DND-41 (cell line): ENCODE results near the gene FAM3B.

Source experiments
- ATAC-seq: fragments of 200-7000 bp; cut with Tn5 transposase; 3 replicates; pipeline ENCODE4 v1.9.1; 2021; ENCODE audit warnings: low read depth; ENCODE audit not compliant: insufficient read depth
- DNase-seq: peaks from one replicate; pipeline ENCODE4 v3.0.0-alpha.2; 2020
- H2AFZ ChIP-seq: 2 replicates; pipeline ENCODE4 v1.6.0; 2012; ENCODE audit warnings: low read depth, low read length
- H3K27ac ChIP-seq: 2 replicates; pipeline ENCODE4 v1.5.1; 2012; ENCODE audit warnings: low read length, inconsistent platforms
- H3K27me3 ChIP-seq: fragments of 200-600 bp; sonication (generic); 2 replicates; pipeline ENCODE4 v1.6.0; 2012; ENCODE audit warnings: low read length, mild to moderate bottlenecking, inconsistent platforms; ENCODE audit not compliant: insufficient read depth, poor library complexity
- H3K36me3 ChIP-seq: 2 replicates; pipeline ENCODE4 v1.5.1; 2012; ENCODE audit warnings: low read length, inconsistent platforms; ENCODE audit not compliant: insufficient read depth
- H3K4me1 ChIP-seq: 2 replicates; pipeline ENCODE4 v1.5.1; 2012; ENCODE audit warnings: mild to moderate bottlenecking, low read length; ENCODE audit not compliant: insufficient read depth
- H3K4me2 ChIP-seq: 2 replicates; pipeline ENCODE4 v1.6.0; 2012; ENCODE audit warnings: mild to moderate bottlenecking, moderate library complexity, low read length, inconsistent platforms; ENCODE audit not compliant: insufficient read depth
- H3K4me3 ChIP-seq, 2 experiments: fragments of 200-600 bp in 1 of 2; shearing (Covaris generic) in 1 of 2; 2 replicates each; pipeline ENCODE4 v1.5.1; 2012 to 2016; ENCODE audit warnings: inconsistent platforms in 2 of 2, low read length in 2 of 2, mild to moderate bottlenecking in 2 of 2, low read depth in 1 of 2, moderate library complexity in 1 of 2
- H3K79me2 ChIP-seq: 2 replicates; pipeline ENCODE4 v1.6.0; 2012; ENCODE audit warnings: low read length, inconsistent platforms; ENCODE audit not compliant: insufficient read depth
- H3K9ac ChIP-seq: 2 replicates; pipeline ENCODE4 v1.6.0; 2012; ENCODE audit warnings: low read depth, mild to moderate bottlenecking, inconsistent platforms, low read length, moderate library complexity
- H3K9me3 ChIP-seq: 2 replicates; pipeline ENCODE4 v1.5.1; 2012; ENCODE audit warnings: low read length, moderate library complexity, mild to moderate bottlenecking, inconsistent platforms; ENCODE audit not compliant: insufficient read depth, severe bottlenecking
- H4K20me1 ChIP-seq: 2 replicates; pipeline ENCODE4 v1.6.0; 2012; ENCODE audit warnings: low read length; ENCODE audit not compliant: insufficient read depth
- CTCF ChIP-seq: IDR thresholded peaks from 2 replicates; pipeline ENCODE4 v1.5.1; 2012; ENCODE audit warnings: borderline replicate concordance, low read length, moderate library complexity, mild to moderate bottlenecking; ENCODE audit not compliant: poor library complexity, severe bottlenecking; ENCODE audit errors: extremely low read depth
- EZH2 ChIP-seq: IDR thresholded peaks from 3 replicates; pipeline ENCODE4 v1.6.1; 2012; ENCODE audit warnings: borderline replicate concordance, low read depth, mild to moderate bottlenecking, moderate library complexity, low read length, inconsistent platforms; ENCODE audit not compliant: severe bottlenecking

Gene FAM3B

DNA sequence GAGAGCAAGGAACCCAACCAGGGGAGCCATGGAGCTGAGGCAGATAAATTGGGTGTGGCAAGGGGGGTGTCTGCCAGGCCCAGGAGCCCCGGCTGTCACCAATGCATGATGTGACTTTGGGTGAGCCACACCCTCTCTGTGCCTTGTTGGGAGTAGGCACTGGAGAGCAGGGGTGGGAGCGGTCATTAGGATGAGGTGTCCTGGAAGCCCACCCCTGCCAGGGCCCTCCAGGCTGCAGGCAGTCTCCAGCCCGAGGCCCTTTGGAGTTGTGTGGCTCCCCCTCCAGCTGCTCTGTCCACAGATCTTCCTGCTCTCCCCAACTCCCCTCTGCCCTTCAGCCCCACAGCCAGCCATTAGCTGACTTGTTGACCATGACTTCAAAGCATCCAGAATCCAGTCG lies 56.7 kb downstream of the FAM3B start:
- peak overlapping the region; percentile 82 for H3K4me2 ChIP-seq
- peak overlapping the region in 1 of 2 experiments; percentile 21; a peak in 1 of 4 replicates for H3K4me3 ChIP-seq
- TF ChIP-seq EZH2 (no peak), CTCF (no peak)
- H3K9me3 ChIP-seq, result no peaks in the 10 kb centered on the region
- H4K20me1 ChIP-seq, result peaks cover 20% of the 10 kb centered on the region; the same call in 1 of the 2 replicates
- peak overlapping the region; percentile 12; the same call in 1 of the 2 replicates for H3K9ac ChIP-seq
- H3K27ac ChIP-seq, result peak overlapping the region; percentile 18; the same call in 1 of the 2 replicates
- no peak for ATAC-seq
- peaks cover 62% of the 10 kb centered on the region for H3K79me2 ChIP-seq
- DNase-seq, result no peak
- no peak overlapping the region for H2AFZ ChIP-seq
- no peaks in the 10 kb centered on the region for H3K27me3 ChIP-seq
- peaks cover 61% of the 10 kb centered on the region for H3K4me1 ChIP-seq
- peaks cover 32% of the 10 kb centered on the region for H3K36me3 ChIP-seq

- Histone ChIP-seq H3K27me3 (no peaks in the 10 kb centered on the region), H3K36me3 (peaks cover 36% of the 10 kb centered on the region), H2AFZ (no peak overlapping the region), H3K79me2 (peaks cover 62% of the 10 kb centered on the region), H3K4me2 (peak overlapping the region; percentile 32; the same call in 1 of the 2 replicates), H3K4me3 (no peak overlapping the region), H3K27ac (peak overlapping the region; percentile 18; the same call in 1 of the 2 replicates), H3K9me3 (no peaks in the 10 kb centered on the region), H4K20me1 (peaks cover 20% of the 10 kb centered on the region; the same call in 1 of the 2 replicates), H3K4me1 (peaks cover 56% of the 10 kb centered on the region), H3K9ac (no peak overlapping the region)
- peak; percentile 43 for ATAC-seq
- TF ChIP-seq EZH2 (no peak), CTCF (no peak)
- peak; percentile 66 for DNase-seq
Observed at GRCh38 chr21:41373763-41374162, 57.2 kb downstream of the FAM3B start.

GRCh38 chr21:41374177-41374712 lies 57.6 kb downstream of the FAM3B start:
- no peak overlapping the region for H3K9ac ChIP-seq
- H4K20me1 ChIP-seq, result peaks cover 20% of the 10 kb centered on the region; the same call in 1 of the 2 replicates
- H2AFZ ChIP-seq, result no peak overlapping the region
- H3K36me3 ChIP-seq, result peaks cover 40% of the 10 kb centered on the region
- H3K9me3 ChIP-seq, result no peaks in the 10 kb centered on the region
- H3K4me3 ChIP-seq, result no peak overlapping the region
- H3K4me1 ChIP-seq, result peaks cover 52% of the 10 kb centered on the region
- DNase-seq, result no peak
- TF ChIP-seq EZH2, result no peak
- no peak for TF ChIP-seq CTCF
- ATAC-seq, result no peak
- H3K79me2 ChIP-seq, result peaks cover 62% of the 10 kb centered on the region
- no peak overlapping the region for H3K27ac ChIP-seq
- peak overlapping the region; percentile 32 for H3K4me2 ChIP-seq
- H3K27me3 ChIP-seq, result no peaks in the 10 kb centered on the region
